NB4 (cell line): Measurements from ENCODE around the gene PDZRN4.

Experiments used
- CTCF ChIP-seq: IDR thresholded peaks from one replicate; pipeline ENCODE4 v1.5.1; 2012; ENCODE audit warnings: low read depth, low read length
- POLR2A ChIP-seq: IDR thresholded peaks from 2 replicates; pipeline ENCODE4 v1.6.1; 2011; ENCODE audit warnings: mild to moderate bottlenecking; ENCODE audit not compliant: insufficient read length; ENCODE audit errors: extremely low read depth

GRCh38 chr12:41221491-41221890 lies 33.4 kb downstream of the PDZRN4 start:
- TF ChIP-seq CTCF (no peak), POLR2A (no peak)
